ENCODE measurements around the gene TNFAIP2. TPM values are rescaled to one million over a fixed set of nuclear protein-coding genes. Genes with fewer than 3 reads are reported as not detected.
"Not testable (repeated sequence)": the region's sequence is repeated elsewhere in the genome, so short reads cannot be mapped to it uniquely, and the experiment has no call there.

The TNFAIP2 gene
- total RNA-seq, 1 experiment from 2014 or later: 26.1 TPM

DNA sequence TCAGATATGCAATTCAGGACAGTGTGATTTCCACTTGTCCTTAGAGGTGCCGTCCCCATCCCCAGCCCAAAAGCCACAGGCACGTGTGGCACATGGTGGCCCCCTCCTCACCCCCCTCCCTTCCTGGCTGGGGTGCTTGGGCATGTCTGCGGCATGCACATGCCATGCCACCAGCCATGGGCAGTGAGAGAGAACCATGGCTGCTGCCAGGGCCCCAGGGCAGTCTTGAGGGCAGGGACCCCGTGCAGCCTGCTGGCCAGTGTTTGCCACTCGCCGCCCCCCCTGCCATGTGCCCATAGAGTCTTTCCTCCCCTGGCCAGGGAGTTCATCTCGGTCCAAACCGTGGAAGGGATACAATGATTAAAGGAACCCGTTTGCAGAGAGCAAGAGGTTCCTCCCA, 41.5 kb downstream of the TNFAIP2 start:
- DNase-seq (ENCODE audit: low spot score): no peak
- in situ Hi-C loops (cut with HindIII; ENCODE audit: low sequenced_read_pairs): no loop called here

- no peak for DNase-seq (ENCODE audit: low spot score)
- in situ Hi-C loops (cut with HindIII; ENCODE audit: low sequenced_read_pairs): no loop called here
These were observed 42.1 kb downstream of the TNFAIP2 start for GRCh38 chr14:103165323-103165722.

DNA sequence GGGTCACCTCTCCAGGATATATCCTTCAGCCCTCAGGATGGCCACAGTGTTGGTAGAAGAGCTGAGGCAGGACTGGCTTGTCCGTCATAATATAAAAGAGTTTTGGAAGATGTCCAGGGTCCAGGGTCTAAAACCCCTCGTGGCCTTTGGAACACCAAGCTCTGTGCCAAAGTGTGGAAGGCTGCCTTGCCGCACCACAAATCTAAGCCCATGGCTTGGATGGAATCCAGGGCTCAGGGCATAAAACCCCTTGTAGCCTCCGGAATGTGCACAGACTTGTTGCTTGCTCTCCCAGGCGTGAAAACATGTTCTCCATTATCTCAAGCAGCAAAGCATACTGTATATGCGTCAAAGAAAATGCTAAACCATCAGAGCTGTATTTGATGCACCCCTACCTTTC, 46.7 kb downstream of the TNFAIP2 start:
- in situ Hi-C loops (cut with HindIII; ENCODE audit: low sequenced_read_pairs): no loop called here
- no peak for DNase-seq (ENCODE audit: low spot score)

DNA sequence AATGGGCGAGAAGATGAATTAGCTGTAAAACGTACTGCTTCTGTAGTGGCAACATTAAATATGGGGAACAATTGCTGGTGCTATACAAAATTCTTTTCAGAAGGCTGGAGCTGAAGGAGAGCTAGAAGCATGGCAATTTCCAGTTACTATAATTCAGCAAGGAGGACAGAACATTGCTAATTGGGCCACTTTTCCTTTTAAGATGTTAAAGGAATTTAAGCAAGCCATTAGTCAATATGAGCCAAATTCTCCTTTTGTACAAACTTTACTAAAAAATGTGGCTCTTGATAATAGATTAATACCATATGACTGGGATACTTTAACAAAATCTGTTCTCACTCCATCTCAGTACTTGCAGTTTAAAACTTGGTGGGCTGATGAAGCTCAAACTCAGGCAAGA, 47.9 kb downstream of the TNFAIP2 start:
- DNase-seq (ENCODE audit: low spot score); in situ Hi-C loops (cut with HindIII; ENCODE audit: low sequenced_read_pairs): not testable (repeated sequence)

DNA sequence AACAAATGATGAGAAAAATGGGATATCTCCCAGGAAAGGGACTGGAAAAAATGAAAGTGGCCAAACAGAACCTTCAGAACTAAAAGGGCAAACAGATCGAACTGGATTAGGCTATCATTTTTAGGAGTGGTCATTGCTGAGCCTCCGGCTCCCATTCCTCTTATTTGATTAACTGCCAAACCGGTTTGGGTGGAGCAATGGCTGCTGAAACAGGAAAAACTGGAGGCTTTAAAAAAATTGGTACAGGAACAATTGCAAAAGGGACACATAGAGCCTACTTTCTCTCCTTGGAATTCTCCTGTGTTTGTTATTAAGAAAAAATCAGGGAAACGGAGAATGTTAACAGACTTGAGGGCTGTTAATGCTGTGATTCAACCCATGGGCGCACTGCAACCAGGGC, 49.7 kb downstream of the TNFAIP2 start:
- in situ Hi-C loops (cut with HindIII; ENCODE audit: low sequenced_read_pairs): no loop called here
- no peak for DNase-seq (ENCODE audit: low spot score)

GRCh38 chr14:103173887-103174286, 50.6 kb downstream of the TNFAIP2 start:
- in situ Hi-C loops (cut with HindIII; ENCODE audit: low sequenced_read_pairs); DNase-seq (ENCODE audit: low spot score): not testable (repeated sequence)

DNA sequence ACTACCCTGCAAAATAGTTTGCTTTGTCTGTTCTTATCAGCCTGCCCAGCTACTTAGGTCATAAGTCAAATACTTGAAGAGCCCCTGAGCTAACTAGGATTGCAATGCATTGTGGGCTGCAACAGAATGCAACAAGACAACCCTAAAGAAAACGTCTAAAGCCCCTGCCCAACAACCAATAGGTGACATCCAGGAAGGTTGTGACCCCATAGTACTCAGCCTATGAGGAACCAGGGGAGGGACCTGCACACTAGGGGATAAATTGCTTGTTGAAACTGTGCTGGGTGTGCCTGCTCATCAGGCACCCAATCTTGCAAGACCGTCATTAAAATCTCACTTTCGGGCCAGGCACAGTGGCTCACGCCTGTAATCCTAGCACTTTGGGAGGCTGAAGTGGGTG, 52.9 kb downstream of the TNFAIP2 start:
- DNase-seq (ENCODE audit: low spot score); in situ Hi-C loops (cut with HindIII; ENCODE audit: low sequenced_read_pairs): not testable (repeated sequence)

GRCh38 chr14:103177376-103177775, 54.1 kb downstream of the TNFAIP2 start:
- in situ Hi-C loops (cut with HindIII; ENCODE audit: low sequenced_read_pairs): no loop called here
- no peak for DNase-seq (ENCODE audit: low spot score)

- in situ Hi-C loops (cut with HindIII; ENCODE audit: low sequenced_read_pairs): no loop called here
- DNase-seq (ENCODE audit: low spot score): no peak
These were observed 55.3 kb downstream of the TNFAIP2 start for GRCh38 chr14:103178521-103178920.

GRCh38 chr14:103179094-103179493, 55.8 kb downstream of the TNFAIP2 start:
- no peak for DNase-seq (ENCODE audit: low spot score)
- in situ Hi-C loops (cut with HindIII; ENCODE audit: low sequenced_read_pairs): no loop called here

- in situ Hi-C loops (cut with HindIII; ENCODE audit: low sequenced_read_pairs): no loop called here
- DNase-seq (ENCODE audit: low spot score): no peak
These were observed 57.1 kb downstream of the TNFAIP2 start for GRCh38 chr14:103180331-103180730.

GRCh38 chr14:103184046-103184445, 60.8 kb downstream of the TNFAIP2 start:
- in situ Hi-C loops (cut with HindIII; ENCODE audit: low sequenced_read_pairs): no loop called here
- DNase-seq (ENCODE audit: low spot score): no peak

DNA sequence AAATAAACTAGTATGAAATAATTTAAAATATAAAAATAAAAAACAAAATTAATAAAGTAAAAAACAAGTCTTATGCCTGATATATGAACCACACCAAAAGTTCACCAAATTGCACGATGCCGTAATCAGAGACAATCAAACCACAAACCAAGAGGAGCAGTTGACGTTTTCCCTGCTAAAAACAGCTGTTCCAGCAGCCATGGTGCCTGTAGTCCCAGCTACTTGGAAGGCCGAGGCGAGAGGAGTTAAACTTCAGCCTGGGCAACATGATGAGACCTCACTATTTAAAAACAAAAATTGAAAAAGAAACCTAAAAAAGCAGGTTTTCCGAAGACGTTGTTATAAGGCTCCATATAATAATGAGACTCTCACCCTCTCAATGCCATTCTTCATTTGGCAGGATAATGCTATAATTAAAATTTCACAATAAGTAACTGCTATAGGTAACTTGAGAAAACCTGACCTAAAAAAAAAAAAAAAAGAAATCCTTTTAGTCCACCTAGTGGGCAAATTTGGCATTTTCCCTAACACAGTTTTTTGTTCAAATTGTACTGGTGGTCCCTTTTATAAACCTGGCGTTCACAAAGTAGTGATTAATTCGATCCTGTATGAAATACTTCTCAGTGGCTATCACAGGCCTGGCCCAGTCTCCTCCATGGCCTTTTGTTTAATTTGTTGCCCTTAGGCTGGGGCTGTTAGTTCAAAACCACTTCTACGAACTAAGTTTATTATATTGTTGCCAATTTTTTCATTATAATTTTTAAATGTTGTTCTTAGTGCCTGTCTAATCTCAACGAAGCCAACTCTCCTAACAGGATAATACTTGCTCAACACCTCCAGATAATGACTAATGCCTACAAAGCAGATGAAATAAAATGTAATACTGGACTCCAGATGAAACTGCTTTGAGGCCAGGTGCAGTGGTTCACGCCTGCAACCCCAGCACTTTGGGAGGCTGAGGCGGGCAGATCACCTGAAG, 62.1 kb downstream of the TNFAIP2 start:
- DNase-seq (ENCODE audit: low spot score): peak; percentile 28
- in situ Hi-C loops (cut with HindIII; ENCODE audit: low sequenced_read_pairs): no loop called here

GRCh38 chr14:103186241-103186822, 63.1 kb downstream of the TNFAIP2 start:
- in situ Hi-C loops (cut with HindIII; ENCODE audit: low sequenced_read_pairs): no loop called here
- DNase-seq (ENCODE audit: low spot score): peak; percentile 12

Other genes starting within 250 kb of the TNFAIP2 start
- not detected in 2 replicates for gene AMN, start 200.8 kb upstream of the TNFAIP2 start, total RNA-seq (2014; rRNA removed; shearing (Covaris generic))
- 17.0 and 21.6 TPM in 2 replicates for gene CDC42BPB, start 65.9 kb upstream of the TNFAIP2 start, total RNA-seq (2014; rRNA removed; shearing (Covaris generic))
- gene LBHD2, start 39.3 kb upstream of the TNFAIP2 start, total RNA-seq (2014; rRNA removed; shearing (Covaris generic)): not detected in 2 replicates
- gene EXOC3L4, start 28.7 kb upstream of the TNFAIP2 start, total RNA-seq (2014; rRNA removed; shearing (Covaris generic)): 0.86 and 1.6 TPM in 2 replicates
- 265 and 299 TPM in 2 replicates for gene EIF5, start 210.8 kb downstream of the TNFAIP2 start, total RNA-seq (2014; rRNA removed; shearing (Covaris generic))